ELF-1 (cell line): Measurements from ENCODE around the gene PIGC.

Experiments
- DNase-seq: peaks from one replicate; pipeline ENCODE4 v3.0.0-alpha.2; 2016; ENCODE audit warnings: low read depth, low spot score

Gene PIGC

GRCh38 chr1:172430128-172430454 is 13.8 kb downstream of the PIGC start:
- DNase-seq, result no peak

- no peak for DNase-seq
These were observed 14.3 kb downstream of the PIGC start for GRCh38 chr1:172429331-172430127.

GRCh38 chr1:172427191-172427590 is 16.7 kb downstream of the PIGC start:
- no peak for DNase-seq

GRCh38 chr1:172425339-172425738 is 18.5 kb downstream of the PIGC start:
- DNase-seq, result no peak

GRCh38 chr1:172423336-172423735 is 20.5 kb downstream of the PIGC start:
- no peak for DNase-seq

GRCh38 chr1:172421974-172422604 is 21.8 kb downstream of the PIGC start:
- DNase-seq, result no peak

- DNase-seq, result no peak
These were observed 23.5 kb downstream of the PIGC start, which contains the start of gene C1orf105 for GRCh38 chr1:172420385-172420784. Gene C1orf105, plus strand, starts transcription at chr1:172420685. Its CDS starts 201 bp downstream, at chr1:172420886.

- no peak for DNase-seq
These were observed 26.3 kb downstream of the PIGC start for GRCh38 chr1:172417557-172417956.

GRCh38 chr1:172416496-172417035 is 27.3 kb downstream of the PIGC start:
- no peak for DNase-seq

- no peak for DNase-seq
These were observed 29.5 kb downstream of the PIGC start for GRCh38 chr1:172414331-172414730.

- DNase-seq, result no peak
These were observed 32.0 kb downstream of the PIGC start for GRCh38 chr1:172411791-172412338.

GRCh38 chr1:172410027-172410426 is 33.8 kb downstream of the PIGC start:
- no peak for DNase-seq

- DNase-seq, result no peak
These were observed 34.9 kb downstream of the PIGC start for GRCh38 chr1:172408958-172409357.

- no peak for DNase-seq
These were observed 36.9 kb downstream of the PIGC start for GRCh38 chr1:172406968-172407367.

- DNase-seq, result no peak
These were observed 38.0 kb downstream of the PIGC start for GRCh38 chr1:172405912-172406311.

GRCh38 chr1:172404121-172404520 is 39.7 kb downstream of the PIGC start:
- no peak for DNase-seq

GRCh38 chr1:172402878-172403569 is 40.8 kb downstream of the PIGC start:
- DNase-seq, result no peak

- DNase-seq, result no peak
These were observed 42.0 kb downstream of the PIGC start for GRCh38 chr1:172401892-172402291.

- no peak for DNase-seq
These were observed 42.4 kb downstream of the PIGC start for GRCh38 chr1:172401477-172401876.

GRCh38 chr1:172400722-172401105 is 43.2 kb downstream of the PIGC start:
- no peak for DNase-seq

GRCh38 chr1:172399756-172400721 is 43.8 kb downstream of the PIGC start:
- DNase-seq, result no peak
